GM19025 (cell line): ENCODE results near the gene APOBEC3G.
"Not testable (repeated sequence)": the region's sequence is repeated elsewhere in the genome, so short reads cannot be mapped to it uniquely, and the experiment has no call there.

ENCODE experiments used
- ATAC-seq: cut with Tn5 transposase; IDR thresholded peaks from one replicate; pipeline ENCODE4 v1.9.1; 2021; ENCODE audit warnings: mild to moderate bottlenecking, low read depth, moderate library complexity; ENCODE audit not compliant: unreplicated experiment

Gene APOBEC3G

GRCh38 chr22:39066442-39067276 lies 10.4 kb upstream of the APOBEC3G start:
- ATAC-seq: not testable (repeated sequence)

GRCh38 chr22:39068033-39068785 lies 8.9 kb upstream of the APOBEC3G start:
- no peak for ATAC-seq

GRCh38 chr22:39070186-39070585 lies 6.9 kb upstream of the APOBEC3G start:
- ATAC-seq: no peak

- not testable (repeated sequence) for ATAC-seq
Observed at GRCh38 chr22:39072581-39072981, 4.5 kb upstream of the APOBEC3G start.

- ATAC-seq: no peak
Observed at GRCh38 chr22:39073981-39074380, 3.1 kb upstream of the APOBEC3G start.

- not testable (repeated sequence) for ATAC-seq
Observed at GRCh38 chr22:39076155-39077025, 685 bp upstream of the APOBEC3G start.

GRCh38 chr22:39077912-39078311 lies 837 bp downstream of the APOBEC3G start:
- not testable (repeated sequence) for ATAC-seq

GRCh38 chr22:39078329-39078728 lies 1.3 kb downstream of the APOBEC3G start:
- no peak for ATAC-seq

GRCh38 chr22:39079054-39079637 lies 2.1 kb downstream of the APOBEC3G start:
- not testable (repeated sequence) for ATAC-seq

GRCh38 chr22:39080052-39080762 lies 3.1 kb downstream of the APOBEC3G start:
- no peak for ATAC-seq

- no peak for ATAC-seq
Observed at GRCh38 chr22:39081016-39081415, 3.9 kb downstream of the APOBEC3G start.

- ATAC-seq: no peak
Observed at GRCh38 chr22:39081598-39081997, 4.5 kb downstream of the APOBEC3G start.

GRCh38 chr22:39083212-39084165 lies 6.4 kb downstream of the APOBEC3G start:
- no peak for ATAC-seq

GRCh38 chr22:39084666-39085065 lies 7.6 kb downstream of the APOBEC3G start:
- no peak for ATAC-seq

GRCh38 chr22:39087098-39087497 lies 10.0 kb downstream of the APOBEC3G start:
- no peak for ATAC-seq

GRCh38 chr22:39087881-39088684 lies 11.0 kb downstream of the APOBEC3G start:
- ATAC-seq: no peak

- no peak for ATAC-seq
Observed at GRCh38 chr22:39088685-39089032, 11.6 kb downstream of the APOBEC3G start.

- ATAC-seq: no peak
Observed at GRCh38 chr22:39089928-39090327, 12.9 kb downstream of the APOBEC3G start.
